ENCODE measurements around the gene SLC5A12.

SLC5A12 gene

GRCh38 chr11:26721948-26722475 lies at the start of gene SLC5A12:
SLC5A12 (minus strand) TSS chr11:26722060; CDS start chr11:26721714, 346 bp downstream.
- no peak for DNase-seq

- no peak for DNase-seq
Measured at GRCh38 chr11:26769027-26769426, 47.2 kb upstream of the SLC5A12 start.

- no peak for DNase-seq
Measured at GRCh38 chr11:26767060-26767459, 45.2 kb upstream of the SLC5A12 start.

- no peak for DNase-seq
Measured at GRCh38 chr11:26765323-26765722, 43.5 kb upstream of the SLC5A12 start.

GRCh38 chr11:26764825-26765224 lies 43.0 kb upstream of the SLC5A12 start:
- no peak for DNase-seq

GRCh38 chr11:26764315-26764714 lies 42.5 kb upstream of the SLC5A12 start:
- no peak for DNase-seq

GRCh38 chr11:26762089-26762488 lies 40.2 kb upstream of the SLC5A12 start:
- no peak for DNase-seq

GRCh38 chr11:26761361-26761809 lies 39.5 kb upstream of the SLC5A12 start:
- DNase-seq = no peak

GRCh38 chr11:26757995-26758394 lies 36.1 kb upstream of the SLC5A12 start:
- no peak for DNase-seq

GRCh38 chr11:26755762-26756161 lies 33.9 kb upstream of the SLC5A12 start:
- DNase-seq = no peak

- DNase-seq = no peak
Measured at GRCh38 chr11:26753723-26754504, 32.1 kb upstream of the SLC5A12 start.

- no peak for DNase-seq
Measured at GRCh38 chr11:26749927-26750326, 28.1 kb upstream of the SLC5A12 start.

- no peak for DNase-seq
Measured at GRCh38 chr11:26743622-26744021, 21.8 kb upstream of the SLC5A12 start.

GRCh38 chr11:26742966-26743365 lies 21.1 kb upstream of the SLC5A12 start:
- DNase-seq = no peak

- no peak for DNase-seq
Measured at GRCh38 chr11:26741036-26741435, 19.2 kb upstream of the SLC5A12 start.

- no peak for DNase-seq
Measured at GRCh38 chr11:26739366-26740073, 17.7 kb upstream of the SLC5A12 start.

GRCh38 chr11:26734691-26735090 lies 12.8 kb upstream of the SLC5A12 start:
- no peak for DNase-seq

- DNase-seq = no peak
Measured at GRCh38 chr11:26731084-26731456, 9.2 kb upstream of the SLC5A12 start.

- no peak for DNase-seq
Measured at GRCh38 chr11:26730414-26731083, 8.7 kb upstream of the SLC5A12 start.

- no peak for DNase-seq
Measured at GRCh38 chr11:26729284-26729683, 7.4 kb upstream of the SLC5A12 start.

- DNase-seq = no peak
Measured at GRCh38 chr11:26726960-26727359, 5.1 kb upstream of the SLC5A12 start.

GRCh38 chr11:26719998-26720397 lies 1.9 kb downstream of the SLC5A12 start:
- DNase-seq = no peak

- DNase-seq = no peak
Measured at GRCh38 chr11:26719289-26719973, 2.4 kb downstream of the SLC5A12 start.

All from stimulated activated CD4-positive, alpha-beta T cell treated with anti-CD3 and anti-CD28 coated beads, Interleukin-4, amount 100 ng/mL, for 4 hours (primary cell).